HepG2 (cell line): ENCODE measurements around the gene SH3D19. TPM values are rescaled to one million over a fixed set of nuclear protein-coding genes. Genes with fewer than 3 reads are reported as not detected.

Experiments
- ATAC-seq: fragments of 200-7000 bp; cut with Tn5 transposase; 3 replicates; pipeline ENCODE4 v1.9.1; 2020; ENCODE audit warnings: mild to moderate bottlenecking, moderate library complexity
- BruUV-seq: library from RNA; stranded (reverse); fragments of 400-500 nt; replicated peaks from 2 replicates; lab custom pipeline; 2021; lab: Mats Ljungman, UMichigan
- CTCF ChIA-PET: fragments of 300-600 bp; formaldehyde crosslinking; extraction: SDS; loops from one replicate; lab custom pipeline; 2021; ENCODE audit warnings: low total read pairs, inconsistent platforms, low intra/inter-chr PET ratio; lab: Yijun Ruan, JAX
- POLR2A ChIA-PET: fragments of 350-600 bp; sonication (Branson Sonifier 250); formaldehyde crosslinking; loops from one replicate; lab custom pipeline; 2020; ENCODE audit warnings: antibody characterized with exemption, inconsistent platforms; lab: Yijun Ruan, JAX
- DNase-seq: peaks from one replicate; pipeline ENCODE4 v3.0.0-alpha.2; 2015; ENCODE audit warnings: low spot score
- FAIRE-seq: peaks from 3 replicates; lab custom pipeline; 2011; peaks lifted over from hg19 to GRCh38; lab: Jason Lieb, UNC
- H2AFZ ChIP-seq: one replicate; pipeline ENCODE4 v1.6.1; 2011; ENCODE audit warnings: low read length, inconsistent platforms
- H3K27ac ChIP-seq: fragments of 300-600 bp; 3 replicates; pipeline ENCODE4 v1.8.0; 2011; ENCODE audit warnings: mixed run types, mild to moderate bottlenecking, mixed read lengths, low read length, inconsistent platforms; ENCODE audit not compliant: insufficient read depth; ENCODE audit errors: extremely low read length
- H3K27me3 ChIP-seq, 2 experiments: fragments of 200-600 bp in 1 of 2; 2 replicates in 1 of 2; 3 replicates in 1 of 2; pipeline versions ENCODE4 v1.6.0 to v1.8.0; 2011; ENCODE audit warnings: low read length in 2 of 2, mild to moderate bottlenecking in 2 of 2, moderate library complexity in 2 of 2, inconsistent platforms in 1 of 2; ENCODE audit not compliant: insufficient read depth in 2 of 2, control insufficient read depth in 1 of 2
- H3K36me3 ChIP-seq, 2 experiments: fragments of 200-600 bp in 1 of 2; replicated peaks in 1 of 2; 2 replicates in 1 of 2; 3 replicates in 1 of 2; pipeline versions ENCODE4 v1.5.1 to v1.8.0; 2011; ENCODE audit warnings: low read length in 2 of 2, inconsistent platforms in 1 of 2; ENCODE audit not compliant: insufficient read depth in 2 of 2, control insufficient read depth in 1 of 2
- H3K4me1 ChIP-seq: 2 replicates; pipeline ENCODE4 v1.5.1; 2012; ENCODE audit warnings: low read length, inconsistent platforms; ENCODE audit not compliant: insufficient read depth
- H3K4me2 ChIP-seq: 2 replicates; pipeline ENCODE4 v1.6.0; 2011; ENCODE audit warnings: low read depth, low read length, inconsistent platforms
- H3K4me3 ChIP-seq, 3 experiments: fragments of 200-600 bp in 1 of 3; sonication (generic), shearing (Covaris generic) in 1 of 3; replicated peaks in 1 of 3; 2 replicates each; pipeline ENCODE4 v1.5.1; 2011 to 2016; ENCODE audit warnings: low read length in 3 of 3, inconsistent platforms in 2 of 3, low read depth in 2 of 3, mild to moderate bottlenecking in 2 of 3, control low read depth in 1 of 3, mixed read lengths in 1 of 3; ENCODE audit not compliant: insufficient read depth in 1 of 3
- H3K79me2 ChIP-seq: one replicate; pipeline ENCODE4 v1.6.1; 2011; ENCODE audit warnings: low read length, inconsistent platforms; ENCODE audit not compliant: insufficient read depth
- H3K9ac ChIP-seq: 2 replicates; pipeline ENCODE4 v1.6.0; 2011; ENCODE audit warnings: mild to moderate bottlenecking, low read depth, low read length, inconsistent platforms; ENCODE audit not compliant: insufficient read depth
- H3K9me3 ChIP-seq: 2 replicates; pipeline ENCODE4 v1.5.1; 2012; ENCODE audit warnings: mild to moderate bottlenecking, low read length
- H4K20me1 ChIP-seq: 2 replicates; pipeline ENCODE4 v1.6.0; 2011; ENCODE audit warnings: inconsistent platforms, mild to moderate bottlenecking, low read length, moderate library complexity; ENCODE audit not compliant: insufficient read depth
- AGO1 ChIP-seq: fragments of 200-400 bp; formaldehyde crosslinking; IDR thresholded peaks from 2 replicates; pipeline ENCODE4 v1.6.1; 2017; ENCODE audit warnings: mild to moderate bottlenecking, low read depth, low read length, moderate library complexity; ENCODE audit not compliant: poor library complexity, severe bottlenecking
- FOXC1 ChIP-seq: sonication (generic); formaldehyde crosslinking; IDR thresholded peaks from 2 replicates; pipeline ENCODE4 v1.8.0; 2022; ENCODE audit warnings: mild to moderate bottlenecking, missing genetic modification reagents, borderline replicate concordance
- KLF11 ChIP-seq: IDR thresholded peaks from 2 replicates; pipeline ENCODE4 v1.6.1; 2016; ENCODE audit warnings: missing compliant biosample characterization
- MIXL1 ChIP-seq: IDR thresholded peaks from 2 replicates; pipeline ENCODE4 v1.6.1; 2016
- NFE2L2 ChIP-seq: fragments of 150-350 bp; IDR thresholded peaks from 2 replicates; pipeline ENCODE4 v1.6.1; 2014; ENCODE audit warnings: low read length
- NFIB ChIP-seq: sonication (generic); formaldehyde crosslinking; IDR thresholded peaks from 2 replicates; pipeline ENCODE4 v1.9.0; 2021; ENCODE audit warnings: missing genetic modification reagents, mild to moderate bottlenecking, borderline replicate concordance
- RAD51 ChIP-seq: fragments of 450-650 bp; IDR thresholded peaks from 2 replicates; pipeline ENCODE4 v1.6.1; 2016; ENCODE audit warnings: borderline replicate concordance
- TFDP1 ChIP-seq: IDR thresholded peaks from 2 replicates; pipeline ENCODE4 v1.6.1; 2016; ENCODE audit warnings: missing compliant biosample characterization, missing genetic modification reagents, borderline replicate concordance
- UBTF ChIP-seq: sonication (generic); formaldehyde crosslinking; IDR thresholded peaks from 2 replicates; pipeline ENCODE4 v1.4.0; 2020; ENCODE audit warnings: mild to moderate bottlenecking, missing genetic modification reagents
- WIZ ChIP-seq: sonication (generic); formaldehyde crosslinking; IDR thresholded peaks from 2 replicates; pipeline ENCODE4 v1.5.1; 2020; ENCODE audit warnings: mild to moderate bottlenecking, missing genetic modification reagents
- ZNF234 ChIP-seq: sonication (generic); formaldehyde crosslinking; conservative IDR thresholded peaks from 2 replicates; pipeline ENCODE4 v1.5.1; 2020; ENCODE audit warnings: mild to moderate bottlenecking, missing genetic modification reagents
- ZNF264 ChIP-seq: sonication (generic); formaldehyde crosslinking; IDR thresholded peaks from 2 replicates; pipeline ENCODE4 v1.4.0; 2020; ENCODE audit warnings: missing genetic modification reagents
- ZNF414 ChIP-seq: sonication (generic); formaldehyde crosslinking; IDR thresholded peaks from 2 replicates; pipeline ENCODE4 v1.5.0; 2020; ENCODE audit warnings: missing genetic modification reagents
- WGBS: methylation state at CpG from one replicate; pipeline ENCODE4 v1.1.6; 2017; ENCODE audit warnings: low lambda C conversion rate; 5-methylcytosine and 5-hydroxymethylcytosine counted together
- in situ Hi-C: cut with HindIII; loops from 2 replicates; pipeline ENCODE4 v1.10.0; 2017; ENCODE audit warnings: low pct_unique_long_range_greater_than_20kb; ENCODE audit not compliant: extremely low pct_ligation_motif_present
- intact Hi-C: fragments of 100-400 bp; cut with micrococcal nuclease; formaldehyde crosslinking; loops from one replicate; pipeline ENCODE4 v1.10.0; 2022; ENCODE audit not compliant: unreplicated experiment
- polyA plus RNA-seq, 8 experiments: library from polyadenylated mRNA; depleted of rRNA in 3 of 8; stranded (reverse) in 7 of 8; unstranded in 1 of 8; fragments of >200 nt; fragmentation: Illumina TruSeq in 4 of 8; extraction: Trizol in 4 of 8; gene quantifications; 2 replicates each; pipeline versions ENCODE4 v1.2.1 to v1.2.3, GENCODE V29; 2011 to 2016; ENCODE audit warnings: low read depth in 4 of 8, missing spikeins in 1 of 8, mixed read lengths in 1 of 8; ENCODE audit not compliant: insufficient read depth in 1 of 8
- total RNA-seq, 5 experiments: library from RNA; depleted of rRNA; stranded (reverse); fragments of >200 nt; fragmentation: Illumina TruSeq; extraction: Trizol; gene quantifications; 2 replicates each; pipeline ENCODE4 v1.2.3, GENCODE V29; 2016; ENCODE audit warnings: low read depth in 1 of 5

The SH3D19 gene
- total and polyA plus RNA-seq, 2 of the 13 experiments (the other 11 are each of a cell fraction or from before 2014, with no cell fraction given), result 31.2 to 38.0 TPM

GRCh38 chr4:151143811-151144210 is 181.6 kb downstream of the SH3D19 start:
- H3K4me3 ChIP-seq, result no peak overlapping the region
- TF ChIP-seq FOXC1 (CRISPR knock-in tag) (no peak), KLF11 (CRISPR knock-in tag) (no peak), UBTF (no peak), RAD51 (no peak), ZNF414 (CRISPR knock-in tag) (no peak), AGO1 (no peak), ZNF234 (CRISPR knock-in tag) (no peak), TFDP1 (no peak), WIZ (no peak), NFE2L2 (no peak), ZNF264 (CRISPR knock-in tag) (no peak), NFIB (CRISPR knock-in tag) (no peak), MIXL1 (no peak)
- H4K20me1 ChIP-seq, result no peaks in the 10 kb centered on the region
- no peaks in the 10 kb centered on the region for H3K27me3 ChIP-seq
- intact Hi-C loops (no loop called here), in situ Hi-C loops (no loop called here)
- no peak for ATAC-seq
- DNase-seq, result no peak
- over 99% methylated on average over 3 of the region's 3 CpGs for WGBS
- no peaks in the 10 kb centered on the region for H3K79me2 ChIP-seq
- peaks cover 16% of the 10 kb centered on the region; the same call in 1 of the 2 replicates for H3K4me1 ChIP-seq
- no peak overlapping the region for H3K27ac ChIP-seq
- H3K9ac ChIP-seq, result no peak overlapping the region
- no peaks in the 10 kb centered on the region for H3K9me3 ChIP-seq
- CTCF ChIA-PET, result no interaction called here
- H2AFZ ChIP-seq, result no peak overlapping the region
- FAIRE-seq, result no peak
- no peak overlapping the region for H3K4me2 ChIP-seq
- peaks cover 26 to 84% of the 10 kb centered on the region in 2 experiments for H3K36me3 ChIP-seq
- POLR2A ChIA-PET, result no interaction called here
- BruUV-seq, result no TSS peak
